HG02571 (cell line): ENCODE data around the gene DSG3.

Experiments used
- ATAC-seq: cut with Tn5 transposase; IDR thresholded peaks from one replicate; pipeline ENCODE4 v1.9.1; 2021; ENCODE audit warnings: mild to moderate bottlenecking, moderate library complexity; ENCODE audit not compliant: unreplicated experiment

The DSG3 gene

DNA sequence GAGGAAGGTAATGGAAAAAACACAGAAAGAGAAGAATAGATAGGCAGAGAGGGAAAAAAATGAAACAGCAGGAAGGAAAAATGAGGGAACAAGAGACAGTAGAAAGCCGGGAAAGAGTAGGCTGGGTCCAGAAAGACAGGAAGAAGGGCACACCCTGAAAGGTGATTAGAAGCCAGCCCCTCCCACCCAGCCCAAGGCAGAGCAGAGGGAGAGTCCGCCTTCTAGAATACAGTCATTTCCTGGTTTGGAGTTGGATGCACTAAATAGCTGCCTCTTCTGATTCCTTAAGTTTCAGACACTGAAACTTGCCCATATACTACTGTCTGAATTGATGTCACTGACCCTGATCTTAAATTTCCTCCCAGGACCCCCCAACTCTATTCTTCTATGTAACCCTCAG is 17.9 kb upstream of the DSG3 start:
- ATAC-seq, result no peak

DNA sequence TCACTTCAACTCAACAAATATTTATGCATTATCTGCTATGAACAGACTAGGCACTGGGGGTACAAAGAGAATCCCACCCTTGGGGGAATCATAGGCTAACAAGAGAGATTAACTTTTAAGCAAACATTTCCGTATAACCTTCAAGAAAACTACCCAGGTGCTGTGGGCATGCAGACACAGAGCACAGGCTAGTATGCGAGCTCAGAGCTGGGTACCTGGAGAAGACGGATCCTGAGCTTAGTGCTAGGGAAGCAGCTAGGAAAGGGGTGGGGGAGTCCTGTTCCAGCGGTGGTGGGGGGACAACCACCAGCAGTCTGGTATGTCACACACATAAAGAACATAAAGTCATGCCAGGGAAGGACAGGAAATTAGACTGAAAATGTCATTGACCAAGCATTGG is 17.5 kb upstream of the DSG3 start:
- ATAC-seq, result no peak

DNA sequence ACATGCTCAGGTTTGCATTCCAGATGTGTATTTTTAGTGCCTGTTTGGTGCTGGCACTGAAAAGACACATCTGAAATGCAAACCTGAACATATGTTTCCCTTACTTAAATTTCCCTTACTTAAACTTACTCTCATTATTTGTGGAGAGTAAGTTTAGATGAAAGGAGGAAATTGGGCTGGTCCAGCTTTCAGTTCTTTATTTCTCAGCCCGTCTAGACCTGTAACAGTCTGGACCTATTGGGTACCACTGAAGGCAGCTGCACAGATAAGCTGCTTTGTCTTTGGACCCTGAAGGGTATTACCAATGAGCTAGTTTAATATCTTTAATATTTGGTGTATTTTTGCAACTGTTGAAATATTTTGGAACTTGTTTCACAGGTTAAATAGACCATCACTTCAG is 17.0 kb upstream of the DSG3 start:
- no peak for ATAC-seq

DNA sequence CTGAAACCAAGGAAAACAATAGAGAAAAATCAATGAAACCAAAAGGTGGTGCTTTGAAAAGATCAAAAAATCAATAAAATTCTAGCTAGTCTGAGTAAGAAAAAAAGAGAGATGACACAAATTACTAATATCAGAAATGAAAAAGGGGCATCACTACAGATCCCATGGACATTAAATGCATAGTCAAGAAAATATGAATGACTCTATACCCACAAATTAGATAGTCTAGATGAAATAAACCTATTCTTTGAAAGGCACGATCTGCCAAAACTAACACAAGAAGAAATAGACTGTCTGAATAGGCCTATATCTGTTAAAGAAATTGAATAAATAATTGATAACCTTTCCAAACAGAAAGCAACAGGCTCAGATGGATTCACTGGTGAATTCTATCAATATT is 15.2 kb upstream of the DSG3 start:
- no peak for ATAC-seq

DNA sequence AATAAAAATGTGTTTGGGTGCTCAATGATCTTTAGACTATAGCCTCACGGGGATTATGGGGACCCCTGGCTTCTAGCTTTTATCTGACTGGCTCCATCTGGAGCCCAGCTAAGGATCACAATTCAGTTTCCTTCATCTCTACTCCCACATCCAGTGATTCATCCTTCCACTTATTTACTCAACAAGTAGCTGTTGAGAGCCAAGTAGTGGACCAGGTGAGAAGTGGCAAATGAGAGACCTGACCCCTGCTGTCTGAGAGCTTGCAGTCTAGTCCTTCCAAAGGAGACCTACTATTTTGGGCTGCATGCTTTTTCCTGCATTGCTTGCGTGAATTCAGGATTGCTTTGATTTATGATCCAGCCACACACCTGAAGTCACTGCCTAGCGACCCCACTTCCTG is 10.7 kb upstream of the DSG3 start:
- no peak for ATAC-seq

DNA sequence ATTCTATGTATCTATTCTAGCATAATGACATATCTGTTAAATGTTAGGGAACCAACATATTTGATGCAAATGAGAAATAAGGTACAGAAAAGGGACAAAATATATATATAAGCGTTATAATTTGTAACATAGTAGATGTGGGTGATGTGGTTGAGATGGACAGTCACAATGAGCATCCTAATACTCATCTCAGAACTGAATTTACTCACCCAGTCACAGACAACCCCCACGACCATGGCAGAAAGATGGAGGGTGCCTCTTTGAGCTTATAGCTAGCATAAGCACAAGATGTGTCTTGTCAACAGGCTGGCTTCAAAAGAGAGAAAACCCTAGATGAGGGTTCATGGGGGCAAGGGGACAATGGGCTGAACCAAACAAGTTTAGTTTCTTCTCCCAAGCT is 9.1 kb upstream of the DSG3 start:
- ATAC-seq, result peak; percentile 74

DNA sequence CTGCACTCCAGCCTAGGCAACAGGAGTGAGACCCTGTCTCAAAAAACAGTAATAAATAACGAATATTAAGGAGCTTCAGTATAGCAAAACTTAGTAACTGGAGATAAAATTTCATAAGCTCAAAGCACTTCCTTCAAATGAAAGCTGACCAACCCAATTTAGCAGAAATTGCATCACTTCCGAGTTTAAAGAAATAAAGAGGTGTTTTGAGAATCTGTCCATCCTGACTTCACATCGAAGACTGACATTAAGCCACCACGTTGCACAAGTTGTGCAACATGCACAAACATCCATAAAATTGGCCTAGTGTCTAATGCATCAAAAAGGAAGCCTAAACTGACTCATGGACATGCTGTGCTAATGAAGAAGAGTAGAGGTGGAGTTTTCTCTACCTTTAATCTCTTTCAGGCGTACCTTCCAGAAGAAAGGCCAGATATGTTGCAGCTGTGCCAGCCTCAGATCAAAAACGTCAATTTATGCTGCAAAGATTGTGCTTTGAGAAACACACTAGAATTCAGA is 7.7 kb upstream of the DSG3 start:
- no peak for ATAC-seq

DNA sequence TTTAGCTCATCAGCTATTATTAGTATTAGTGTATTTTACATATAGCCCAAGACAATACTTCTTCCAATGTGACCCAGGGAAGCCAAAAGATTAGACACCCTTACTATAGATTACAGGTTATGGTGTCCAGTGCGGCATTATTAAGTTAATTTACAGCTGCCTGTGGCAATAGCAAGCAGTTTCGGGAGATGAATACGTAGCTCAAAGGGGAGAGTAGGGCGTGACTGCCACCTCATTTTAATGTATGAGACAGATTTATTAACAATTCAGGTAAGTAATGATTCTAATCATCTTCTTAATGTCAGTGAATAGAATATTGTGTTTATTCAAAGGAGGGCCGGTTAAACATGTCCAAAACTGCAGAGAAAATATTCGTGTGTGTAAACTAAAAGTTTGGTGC is 6.8 kb upstream of the DSG3 start:
- no peak for ATAC-seq

DNA sequence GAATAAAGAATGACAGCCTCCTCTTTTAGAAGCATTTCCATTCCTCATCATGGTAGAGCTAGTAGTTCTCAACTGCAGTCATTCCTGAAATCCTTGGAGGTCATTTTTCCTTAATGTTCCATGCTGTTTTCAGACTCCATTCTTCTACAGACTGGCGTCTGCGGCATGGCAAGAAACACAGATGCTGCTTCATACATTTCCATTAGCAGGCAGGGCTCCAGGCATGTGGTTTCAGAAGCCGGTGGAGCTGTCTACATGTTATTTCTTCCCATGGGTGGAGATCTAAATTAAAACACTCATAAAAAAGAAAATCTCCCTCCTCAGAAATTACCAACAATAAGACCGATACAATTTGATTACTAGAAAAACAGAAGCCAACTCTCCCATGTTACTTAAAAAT is 6.0 kb upstream of the DSG3 start:
- ATAC-seq, result no peak

DNA sequence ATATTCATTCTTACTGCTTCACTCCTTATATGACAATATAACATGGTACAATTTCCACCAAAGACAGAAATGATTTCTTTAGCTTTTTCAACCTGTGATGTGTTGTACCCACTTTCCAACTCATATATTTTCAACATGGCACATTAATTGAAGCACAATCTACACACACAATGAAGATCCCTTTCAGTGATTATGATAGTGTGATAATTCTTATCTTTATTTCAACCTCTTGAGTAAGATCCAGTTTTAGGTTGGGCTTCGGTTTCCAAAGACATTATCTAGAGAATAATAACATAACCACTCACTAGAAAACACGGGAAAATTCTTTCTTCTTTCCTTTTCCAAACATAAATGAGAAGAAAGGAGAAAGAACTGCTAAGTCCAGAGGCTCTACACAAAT is 3.4 kb upstream of the DSG3 start:
- no peak for ATAC-seq

DNA sequence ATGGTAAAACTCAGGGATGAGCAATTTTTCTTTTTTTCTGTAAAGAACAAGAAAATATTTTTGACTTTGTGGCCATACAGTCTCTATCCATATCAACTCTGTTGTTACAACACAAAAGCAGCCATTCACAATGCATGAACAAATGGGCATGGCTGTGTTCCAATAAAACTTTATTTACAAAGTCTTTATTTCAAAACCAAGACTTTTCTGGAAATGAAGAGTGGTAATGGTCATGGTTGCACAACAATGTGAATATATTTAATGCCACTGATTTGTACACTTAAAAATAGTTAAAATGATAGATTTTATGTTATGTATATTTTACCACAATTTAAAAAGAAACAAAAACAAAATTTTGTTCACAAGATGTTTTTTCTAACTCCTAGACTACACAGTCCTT is 1.6 kb upstream of the DSG3 start:
- ATAC-seq, result no peak

DNA sequence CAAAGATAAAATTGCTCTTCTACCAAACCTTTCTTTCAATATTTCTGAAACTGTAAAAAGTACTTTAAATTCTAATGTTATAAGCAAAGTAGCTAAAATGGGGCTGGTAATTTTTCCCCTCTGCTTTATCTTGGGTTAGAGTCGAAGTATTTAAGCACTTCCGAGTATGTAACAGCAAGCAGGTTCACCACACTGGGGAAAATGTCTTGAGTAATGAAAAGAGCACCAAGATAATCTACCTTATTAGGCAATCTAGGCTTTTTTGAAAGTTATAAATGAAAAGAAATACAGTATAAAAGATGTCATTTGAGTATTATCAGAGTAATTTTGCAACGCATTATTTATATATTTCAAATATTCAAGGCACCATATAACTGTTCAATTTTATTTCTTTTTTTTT is 687 bp upstream of the DSG3 start:
- no peak for ATAC-seq

DNA sequence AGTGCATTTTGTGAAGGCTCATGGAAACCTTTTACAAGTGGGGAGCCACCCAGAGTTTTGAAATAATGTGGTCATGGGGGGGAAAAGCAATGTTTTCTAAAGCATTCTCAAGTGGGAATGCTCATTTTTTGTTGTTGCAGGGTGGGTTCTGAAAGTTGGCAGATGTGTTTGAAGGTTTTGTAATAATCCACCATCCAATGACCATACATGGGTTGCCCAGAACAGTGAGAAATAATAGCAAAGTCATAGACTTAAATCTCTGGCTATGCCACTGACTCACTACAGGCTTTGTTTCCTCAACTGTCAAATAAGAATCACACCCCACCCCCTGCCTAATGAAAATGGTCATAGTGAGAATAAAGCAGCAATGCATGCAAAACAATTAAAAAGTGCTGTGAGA is 2.9 kb downstream of the DSG3 start:
- no peak for ATAC-seq

DNA sequence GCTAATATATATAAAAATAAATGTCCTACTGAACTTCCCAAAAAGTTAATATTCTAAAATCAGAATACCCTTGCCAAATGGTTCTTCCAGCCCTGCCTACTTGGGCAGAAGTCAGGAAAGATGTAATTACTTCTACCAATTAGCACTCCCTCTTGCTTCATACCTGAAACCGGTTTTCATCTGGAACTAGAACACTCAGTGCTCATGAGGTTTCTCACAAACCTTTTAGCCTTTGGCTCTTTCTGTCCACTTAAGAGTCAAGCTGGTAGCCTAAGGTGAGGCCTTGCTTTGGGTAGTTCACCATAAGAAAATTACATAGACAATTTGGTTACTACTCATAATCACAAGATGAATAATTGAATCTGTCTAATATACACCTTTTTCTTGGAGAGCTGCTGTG is 4.1 kb downstream of the DSG3 start:
- ATAC-seq, result no peak

DNA sequence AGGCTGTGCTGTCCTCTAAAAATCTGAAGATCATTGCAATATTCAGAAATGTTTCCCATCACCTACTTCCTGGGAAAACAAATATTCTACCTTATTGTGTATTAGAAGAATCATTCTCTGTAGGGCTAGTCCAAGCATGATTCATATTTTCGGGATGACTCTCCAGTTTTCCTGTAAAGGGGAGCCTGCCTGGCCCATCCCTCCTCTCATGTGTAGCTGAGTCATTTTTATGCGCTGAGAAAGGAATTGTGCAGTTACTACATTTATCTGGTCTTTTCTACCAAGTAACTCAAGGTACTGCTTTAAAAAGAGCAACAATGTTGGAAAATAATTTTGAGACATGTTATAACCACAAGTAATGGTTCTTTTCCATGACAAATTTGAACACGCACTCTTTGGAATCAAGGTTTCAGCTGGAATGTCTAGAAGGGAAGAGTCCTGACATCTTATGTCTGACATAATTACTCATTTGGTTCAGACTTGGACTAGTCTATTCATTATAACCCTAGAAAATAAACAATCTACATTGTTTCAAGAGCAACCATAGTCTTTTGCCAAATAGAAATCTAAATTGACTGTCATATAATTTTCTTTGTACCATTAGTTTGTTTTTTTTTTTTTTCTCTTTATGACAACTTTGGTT is 6.6 kb downstream of the DSG3 start:
- no peak for ATAC-seq

DNA sequence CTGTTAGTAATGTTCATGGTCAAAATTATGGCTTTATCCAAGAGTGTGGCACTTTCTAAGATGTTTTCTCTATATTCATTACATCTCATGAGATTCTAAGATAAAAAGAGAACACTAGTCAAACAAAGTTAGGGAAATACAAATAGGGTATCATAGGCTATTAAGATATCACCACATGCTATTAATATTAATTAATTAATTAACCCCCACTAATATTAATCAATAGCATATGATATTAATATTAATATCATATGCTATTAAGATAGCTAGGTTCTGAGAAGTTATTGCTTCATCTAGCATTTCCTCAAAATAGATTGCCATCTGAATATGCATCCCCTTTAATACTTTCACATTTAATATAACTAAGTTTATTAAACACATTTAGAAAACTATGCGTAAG is 22.1 kb downstream of the DSG3 start:
- no peak for ATAC-seq

DNA sequence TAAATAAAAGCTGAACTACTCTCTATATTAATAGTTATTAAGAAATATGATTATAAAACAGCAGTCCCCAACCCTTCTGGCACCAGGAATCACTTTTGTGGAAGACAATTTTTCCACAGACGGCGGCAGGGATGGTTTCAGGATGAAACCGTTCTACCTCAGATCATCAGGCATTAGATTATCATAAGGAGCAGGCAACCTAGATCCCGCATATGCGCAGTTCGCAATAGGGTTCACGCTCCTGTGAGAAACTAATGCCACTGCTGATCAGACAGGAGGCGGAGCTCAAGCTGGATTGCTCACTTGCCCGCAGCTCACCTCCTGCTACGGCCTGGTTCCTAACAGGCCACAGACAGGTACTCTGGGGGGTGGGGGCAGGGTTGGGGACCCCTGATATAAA is 31.1 kb downstream of the DSG3 start:
- ATAC-seq, result no peak

DNA sequence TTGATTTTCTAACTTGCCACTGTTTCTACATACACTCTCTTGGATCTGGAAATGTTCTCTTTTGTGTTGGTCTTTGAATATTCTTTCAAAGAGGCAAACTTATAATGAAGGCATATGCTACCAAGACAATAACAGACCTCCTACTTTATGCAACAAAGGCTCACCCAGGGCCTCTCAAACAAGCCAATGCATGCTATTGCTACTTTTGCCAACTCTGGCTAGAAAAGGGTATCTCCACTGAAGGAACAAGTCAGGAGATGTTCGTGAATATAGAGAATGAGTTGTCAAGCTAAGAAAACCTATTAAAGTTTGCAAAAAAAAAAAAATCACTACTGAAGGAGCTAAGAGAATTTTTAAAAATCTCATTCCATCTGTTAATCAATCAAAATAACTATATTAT is 34.5 kb downstream of the DSG3 start:
- no peak for ATAC-seq

DNA sequence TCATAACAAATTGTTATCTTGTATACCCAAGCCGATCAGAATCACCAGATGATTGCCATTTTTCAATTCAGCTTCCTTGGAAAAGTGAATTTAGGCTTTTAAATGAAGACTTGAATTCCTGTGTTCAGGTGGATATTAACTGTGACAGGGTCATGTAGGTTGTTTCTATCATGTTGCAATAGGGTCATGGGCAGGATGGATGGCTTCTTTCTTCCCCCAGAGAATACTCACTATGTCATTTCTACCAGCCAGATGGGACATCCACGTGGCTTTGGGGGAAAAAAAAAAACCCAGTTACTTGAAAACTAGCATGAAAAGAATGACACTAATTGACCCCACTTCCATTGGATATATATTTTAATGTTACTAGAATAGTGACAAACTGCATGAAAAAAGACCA is 35.9 kb downstream of the DSG3 start:
- ATAC-seq, result no peak

DNA sequence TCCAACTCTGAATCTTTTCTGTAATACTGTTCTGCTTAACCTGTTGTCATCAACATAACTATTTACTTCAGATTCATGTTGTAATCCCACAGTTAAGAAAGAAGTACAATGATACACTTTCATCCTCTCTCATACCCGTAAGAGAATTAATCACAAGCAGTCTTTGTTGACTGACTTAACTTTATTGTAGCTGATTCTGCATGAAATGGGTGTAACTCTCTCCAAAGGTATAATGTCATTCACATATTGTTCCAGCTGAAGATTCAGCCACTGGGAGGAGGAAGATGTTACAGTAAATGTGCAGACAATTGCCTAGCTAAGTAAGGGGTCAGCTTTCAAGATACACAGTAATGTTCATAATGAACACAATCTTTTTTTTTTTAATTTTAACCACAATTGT is 36.9 kb downstream of the DSG3 start:
- no peak for ATAC-seq

DNA sequence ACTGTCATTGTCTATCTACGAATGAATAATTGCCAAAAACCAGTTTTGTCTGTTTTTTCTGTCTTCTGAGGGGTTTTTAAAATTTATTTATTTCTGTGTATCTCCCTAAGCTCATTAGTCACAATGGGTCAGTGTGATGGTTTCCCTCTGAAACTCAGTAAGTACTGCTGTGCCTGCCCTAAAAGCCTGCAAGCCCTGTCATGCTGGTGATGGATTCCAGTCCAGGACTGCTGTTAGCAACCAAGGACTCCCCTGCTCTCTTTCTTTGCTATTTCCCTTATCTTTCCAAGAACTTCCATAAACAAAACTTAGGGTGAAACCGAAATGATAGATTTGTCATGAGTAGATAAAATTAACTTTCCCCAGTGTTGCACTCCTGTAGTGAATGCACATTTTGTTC is 38.6 kb downstream of the DSG3 start:
- no peak for ATAC-seq

DNA sequence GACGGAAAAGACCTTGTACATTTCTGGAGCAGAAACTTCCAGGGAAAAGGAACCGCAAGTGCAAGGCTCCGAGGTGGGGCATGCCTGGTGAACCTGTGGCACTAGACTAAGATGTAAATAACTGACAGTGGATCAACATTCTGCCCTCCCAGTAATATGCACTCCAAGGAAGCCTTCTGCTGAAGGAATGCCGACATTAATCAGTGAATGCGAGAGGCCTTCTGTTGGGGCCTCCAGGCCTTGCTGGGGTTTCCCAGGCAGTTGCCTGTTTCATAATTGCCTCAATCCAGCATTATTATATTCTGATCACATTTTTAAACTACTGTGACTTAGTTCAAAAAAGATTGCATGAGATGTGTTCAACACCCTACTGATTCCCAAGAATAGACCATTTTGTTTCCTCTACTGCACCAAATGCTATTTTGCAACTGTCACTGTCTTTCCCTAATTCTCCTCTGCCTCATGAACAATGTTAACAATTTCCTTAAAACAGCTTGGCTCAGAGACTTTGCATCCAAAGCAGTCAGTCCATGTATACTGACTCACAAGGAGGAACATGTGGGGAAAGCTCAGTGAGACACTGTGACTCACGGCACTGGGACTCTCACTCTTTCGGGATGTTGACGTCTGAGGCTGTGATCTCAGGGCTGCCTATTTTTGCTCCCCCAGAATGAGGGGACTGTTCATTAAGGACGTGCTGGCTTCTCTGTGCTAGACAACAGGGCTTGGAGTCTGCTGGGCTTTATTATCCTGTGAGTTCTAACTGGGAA is 39.9 kb downstream of the DSG3 start:
- no peak for ATAC-seq

DNA sequence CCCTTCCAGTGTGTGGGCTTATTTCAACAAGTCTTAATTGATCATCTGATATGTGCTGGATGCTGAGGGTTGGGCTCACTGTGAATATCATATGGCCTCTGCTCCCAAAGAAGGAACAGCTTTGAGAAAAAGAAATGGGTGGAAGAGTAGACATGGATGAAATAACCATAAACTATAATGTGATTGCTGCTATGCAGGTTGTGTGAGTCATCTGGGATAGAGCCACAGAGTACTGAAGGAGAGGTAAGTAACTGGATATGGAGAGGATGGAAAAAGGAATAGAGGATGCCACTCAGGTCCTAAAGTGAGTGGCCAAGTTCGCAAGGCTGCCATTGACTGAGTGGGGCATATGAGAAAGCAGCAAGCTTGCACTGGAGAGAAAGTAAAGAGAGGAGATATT is 41.8 kb downstream of the DSG3 start:
- ATAC-seq, result no peak
